Measurements from ENCODE around the gene NVL.

DNA sequence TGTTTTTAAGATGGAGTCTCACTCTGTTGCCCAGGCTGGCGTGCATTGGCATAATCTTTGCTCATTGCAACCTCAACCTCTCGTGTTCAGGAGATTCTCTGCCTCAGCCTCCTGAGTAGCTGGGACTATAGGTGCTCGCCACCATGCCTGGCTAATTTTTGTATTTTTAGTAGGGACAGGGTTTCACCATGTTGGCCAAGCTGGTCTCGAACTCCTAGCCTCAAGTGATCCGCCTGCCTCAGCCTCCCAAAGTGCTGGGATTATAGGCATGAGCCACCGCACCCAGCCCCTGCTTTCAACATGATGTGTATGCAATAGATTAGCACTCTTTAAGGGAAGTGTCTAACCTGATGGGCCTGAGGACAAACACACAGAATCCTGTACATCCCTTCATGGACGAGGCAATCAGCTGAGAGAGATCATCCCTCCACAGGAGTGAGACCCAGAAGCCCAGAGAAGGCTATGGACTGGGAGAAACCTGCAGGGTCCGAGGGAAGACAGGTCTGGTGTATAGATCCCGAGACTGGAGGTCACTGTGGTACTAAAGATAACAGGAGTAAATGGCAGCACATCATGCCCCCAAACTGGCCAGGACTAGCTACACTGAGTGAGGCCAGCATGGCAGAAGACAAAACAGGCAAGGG, 152.5 kb downstream of the NVL start:
- TF ChIP-seq, protein P1, sequence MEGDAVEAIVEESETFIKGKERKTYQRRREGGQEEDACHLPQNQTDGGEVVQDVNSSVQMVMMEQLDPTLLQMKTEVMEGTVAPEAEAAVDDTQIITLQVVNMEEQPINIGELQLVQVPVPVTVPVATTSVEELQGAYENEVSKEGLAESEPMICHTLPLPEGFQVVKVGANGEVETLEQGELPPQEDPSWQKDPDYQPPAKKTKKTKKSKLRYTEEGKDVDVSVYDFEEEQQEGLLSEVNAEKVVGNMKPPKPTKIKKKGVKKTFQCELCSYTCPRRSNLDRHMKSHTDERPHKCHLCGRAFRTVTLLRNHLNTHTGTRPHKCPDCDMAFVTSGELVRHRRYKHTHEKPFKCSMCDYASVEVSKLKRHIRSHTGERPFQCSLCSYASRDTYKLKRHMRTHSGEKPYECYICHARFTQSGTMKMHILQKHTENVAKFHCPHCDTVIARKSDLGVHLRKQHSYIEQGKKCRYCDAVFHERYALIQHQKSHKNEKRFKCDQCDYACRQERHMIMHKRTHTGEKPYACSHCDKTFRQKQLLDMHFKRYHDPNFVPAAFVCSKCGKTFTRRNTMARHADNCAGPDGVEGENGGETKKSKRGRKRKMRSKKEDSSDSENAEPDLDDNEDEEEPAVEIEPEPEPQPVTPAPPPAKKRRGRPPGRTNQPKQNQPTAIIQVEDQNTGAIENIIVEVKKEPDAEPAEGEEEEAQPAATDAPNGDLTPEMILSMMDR (IDR thresholded peaks at IDR 0.05; ENCODE audit: insufficient read depth, low read depth, low read length) = no peak
- TF ChIP-seq EZH2 (IDR thresholded peaks at IDR 0.05; ENCODE audit: insufficient read depth, low read length) = no peak

Data from astrocyte (in vitro differentiated cells and primary cell).